ENCODE results near the gene MDFIC.

GRCh38 chr7:115033917-115034459 lies 112.1 kb downstream of the MDFIC start:
- TF ChIP-seq CTCF (IDR thresholded peaks at IDR 0.05), result no peak
- TF ChIP-seq POLR2A (IDR thresholded peaks at IDR 0.05), result no peak

Measured in sigmoid colon (tissue), 3 donors.